ENCODE results near the gene TFRC.
"Not testable (repeated sequence)": the region's sequence is repeated elsewhere in the genome, so short reads cannot be mapped to it uniquely, and the experiment has no call there.

The TFRC gene

DNA sequence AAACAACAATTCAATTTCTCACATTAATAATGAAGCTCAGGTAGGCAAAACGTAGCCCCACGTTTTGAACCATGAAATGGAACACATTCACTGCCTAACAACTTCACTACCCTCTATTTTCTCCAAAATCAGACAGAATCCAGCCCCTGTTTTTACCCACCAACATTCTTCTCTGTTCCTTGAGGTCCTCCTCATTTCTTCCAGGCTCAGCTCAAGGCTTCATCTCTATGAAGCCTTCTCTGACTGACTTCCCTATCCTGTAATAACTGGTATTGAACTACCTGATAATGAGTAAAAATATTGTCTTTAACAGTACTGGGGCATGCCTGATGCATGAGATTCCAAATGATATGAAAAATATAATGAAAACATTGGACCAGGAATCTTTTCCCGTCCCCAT is 2.2 kb downstream of the TFRC start:
- in situ Hi-C loops (cut with HindIII; ENCODE audit: low sequenced_read_pairs): no loop called here
- DNase-seq (ENCODE audit: low read depth): no peak
- H3K4me3 ChIP-seq (ENCODE audit: low read depth, low read length): no peak overlapping the region
- TF ChIP-seq, protein P1, sequence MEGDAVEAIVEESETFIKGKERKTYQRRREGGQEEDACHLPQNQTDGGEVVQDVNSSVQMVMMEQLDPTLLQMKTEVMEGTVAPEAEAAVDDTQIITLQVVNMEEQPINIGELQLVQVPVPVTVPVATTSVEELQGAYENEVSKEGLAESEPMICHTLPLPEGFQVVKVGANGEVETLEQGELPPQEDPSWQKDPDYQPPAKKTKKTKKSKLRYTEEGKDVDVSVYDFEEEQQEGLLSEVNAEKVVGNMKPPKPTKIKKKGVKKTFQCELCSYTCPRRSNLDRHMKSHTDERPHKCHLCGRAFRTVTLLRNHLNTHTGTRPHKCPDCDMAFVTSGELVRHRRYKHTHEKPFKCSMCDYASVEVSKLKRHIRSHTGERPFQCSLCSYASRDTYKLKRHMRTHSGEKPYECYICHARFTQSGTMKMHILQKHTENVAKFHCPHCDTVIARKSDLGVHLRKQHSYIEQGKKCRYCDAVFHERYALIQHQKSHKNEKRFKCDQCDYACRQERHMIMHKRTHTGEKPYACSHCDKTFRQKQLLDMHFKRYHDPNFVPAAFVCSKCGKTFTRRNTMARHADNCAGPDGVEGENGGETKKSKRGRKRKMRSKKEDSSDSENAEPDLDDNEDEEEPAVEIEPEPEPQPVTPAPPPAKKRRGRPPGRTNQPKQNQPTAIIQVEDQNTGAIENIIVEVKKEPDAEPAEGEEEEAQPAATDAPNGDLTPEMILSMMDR (IDR thresholded peaks at IDR 0.05; ENCODE audit: low read depth, low read length, missing control alignments): no peak

- no peak overlapping the region for H3K4me3 ChIP-seq (ENCODE audit: low read depth, low read length)
- in situ Hi-C loops (cut with HindIII; ENCODE audit: low sequenced_read_pairs): no loop called here
- TF ChIP-seq, protein P1 (IDR thresholded peaks at IDR 0.05; ENCODE audit: low read depth, low read length, missing control alignments): no peak
- no peak for DNase-seq (ENCODE audit: low read depth)
These were observed 6.9 kb downstream of the TFRC start for GRCh38 chr3:196075013-196075412.

DNA sequence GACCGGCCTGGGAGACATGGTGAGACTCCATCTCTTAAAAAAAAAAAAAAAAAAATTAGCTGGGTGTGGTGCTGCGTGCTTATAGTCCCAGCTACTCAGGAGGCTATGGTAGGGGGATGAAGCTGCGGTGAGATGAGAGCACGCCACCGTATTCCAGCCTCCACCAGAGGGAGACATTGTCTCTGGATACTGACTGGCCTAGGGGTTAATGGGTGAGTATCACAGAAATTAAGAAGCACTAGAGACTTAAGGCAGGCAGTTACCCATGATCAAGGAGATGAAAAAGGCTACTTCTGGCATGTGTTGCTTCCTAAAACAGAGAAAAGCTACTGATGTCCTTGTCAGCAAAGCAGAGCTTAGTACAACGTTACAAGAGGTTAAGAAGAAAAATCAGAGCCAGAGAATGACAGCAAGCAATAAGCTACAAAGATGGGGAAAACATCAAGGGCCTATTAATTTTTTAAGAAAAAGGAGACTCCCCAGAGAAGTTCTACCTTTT is 8.6 kb downstream of the TFRC start:
- in situ Hi-C loops (cut with HindIII; ENCODE audit: low sequenced_read_pairs): loop anchor here (5.0 kb wide), 1 partner anchor 104 kb away; no protein-coding TSS in a partner anchor
- no peak overlapping the region for H3K4me3 ChIP-seq (ENCODE audit: low read depth, low read length)
- TF ChIP-seq, protein P1 (IDR thresholded peaks at IDR 0.05; ENCODE audit: low read depth, low read length, missing control alignments): peak; percentile 93
- peak; percentile 40 for DNase-seq (ENCODE audit: low read depth)

DNA sequence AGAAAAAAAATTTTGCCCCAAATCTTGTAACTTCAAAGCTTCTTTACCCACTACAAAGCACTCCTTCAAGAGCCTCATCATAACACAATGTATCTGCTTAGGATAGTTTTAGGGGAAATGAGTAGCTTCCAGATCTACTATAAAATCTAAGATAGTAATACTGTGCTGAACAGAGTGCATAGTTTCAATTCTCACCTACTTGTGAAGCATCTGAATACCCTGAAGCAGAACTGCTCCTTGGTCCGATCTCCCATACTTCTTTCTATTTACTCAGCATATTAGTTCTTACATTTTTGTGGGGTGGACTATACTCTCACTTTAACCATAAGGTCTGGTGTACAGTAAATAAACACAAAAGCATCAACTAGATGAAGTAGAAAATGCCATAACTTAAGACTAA is 9.6 kb downstream of the TFRC start:
- H3K4me3 ChIP-seq (ENCODE audit: low read depth, low read length): no peak overlapping the region
- DNase-seq (ENCODE audit: low read depth): no peak
- in situ Hi-C loops (cut with HindIII; ENCODE audit: low sequenced_read_pairs): loop anchor here (5.0 kb wide), 1 partner anchor 105 kb away; no protein-coding TSS in a partner anchor
- TF ChIP-seq, protein P1 (IDR thresholded peaks at IDR 0.05; ENCODE audit: low read depth, low read length, missing control alignments): no peak

- in situ Hi-C loops (cut with HindIII; ENCODE audit: low sequenced_read_pairs); DNase-seq (ENCODE audit: low read depth): not testable (repeated sequence)
These were observed 13.1 kb downstream of the TFRC start for GRCh38 chr3:196068812-196069211.

DNA sequence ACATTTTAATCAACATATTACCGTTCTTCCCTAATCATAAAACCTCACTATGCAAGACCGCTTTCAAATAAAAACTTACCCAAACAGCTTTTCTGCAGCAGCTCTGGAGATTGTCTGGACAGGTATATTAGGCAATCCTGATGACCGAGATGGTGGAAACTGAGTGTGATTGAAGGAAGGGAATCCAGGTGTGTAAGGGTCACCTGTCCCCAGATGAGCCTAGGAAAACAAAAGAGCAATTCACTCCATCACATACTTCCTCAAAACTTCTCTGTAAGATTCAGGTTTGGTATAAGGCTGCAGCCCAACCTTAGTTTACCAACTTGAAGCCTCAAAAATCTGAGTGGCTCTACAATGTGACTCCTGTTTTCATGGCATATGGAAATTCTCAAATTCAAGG is 14.5 kb downstream of the TFRC start:
- no peak overlapping the region for H3K4me3 ChIP-seq (ENCODE audit: low read depth, low read length)
- TF ChIP-seq, protein P1 (IDR thresholded peaks at IDR 0.05; ENCODE audit: low read depth, low read length, missing control alignments): no peak
- in situ Hi-C loops (cut with HindIII; ENCODE audit: low sequenced_read_pairs): no loop called here
- DNase-seq (ENCODE audit: low read depth): no peak

More at GRCh38 chr3:196068812-196069211, 13.1 kb downstream of the TFRC start:
- not testable (repeated sequence) for H3K4me3 ChIP-seq (ENCODE audit: low read depth, low read length)

DNA sequence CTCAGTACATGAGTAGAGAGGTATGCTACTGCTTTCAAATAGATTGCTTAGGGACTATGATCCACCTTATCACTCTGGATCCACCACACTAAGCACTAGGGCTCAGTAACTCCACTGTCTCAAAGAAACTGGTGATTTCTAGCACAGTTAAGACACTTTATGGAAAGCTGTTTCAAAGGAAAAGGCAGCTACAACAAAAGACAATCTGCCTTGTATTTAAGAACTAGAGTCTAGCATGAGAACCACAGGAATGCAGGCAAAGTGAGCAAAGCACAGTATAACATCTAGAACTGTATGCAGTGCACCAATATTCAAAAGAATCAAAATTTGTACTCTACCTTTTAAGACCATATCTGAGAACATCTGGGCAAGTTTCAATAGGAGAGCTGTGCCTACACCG is 17.9 kb downstream of the TFRC start:
- in situ Hi-C loops (cut with HindIII; ENCODE audit: low sequenced_read_pairs): no loop called here
- TF ChIP-seq, protein P1 (IDR thresholded peaks at IDR 0.05; ENCODE audit: low read depth, low read length, missing control alignments): no peak
- no peak overlapping the region for H3K4me3 ChIP-seq (ENCODE audit: low read depth, low read length)
- DNase-seq (ENCODE audit: low read depth): no peak

Measured in astrocyte of the cerebellum (primary cell).